ENCODE data around the gene SATB1. TPM values are rescaled to one million over a fixed set of nuclear protein-coding genes. Genes with fewer than 3 reads are reported as not detected.

SATB1 gene
- total RNA-seq, 1 experiment from 2014 or later = 1.1 TPM

DNA sequence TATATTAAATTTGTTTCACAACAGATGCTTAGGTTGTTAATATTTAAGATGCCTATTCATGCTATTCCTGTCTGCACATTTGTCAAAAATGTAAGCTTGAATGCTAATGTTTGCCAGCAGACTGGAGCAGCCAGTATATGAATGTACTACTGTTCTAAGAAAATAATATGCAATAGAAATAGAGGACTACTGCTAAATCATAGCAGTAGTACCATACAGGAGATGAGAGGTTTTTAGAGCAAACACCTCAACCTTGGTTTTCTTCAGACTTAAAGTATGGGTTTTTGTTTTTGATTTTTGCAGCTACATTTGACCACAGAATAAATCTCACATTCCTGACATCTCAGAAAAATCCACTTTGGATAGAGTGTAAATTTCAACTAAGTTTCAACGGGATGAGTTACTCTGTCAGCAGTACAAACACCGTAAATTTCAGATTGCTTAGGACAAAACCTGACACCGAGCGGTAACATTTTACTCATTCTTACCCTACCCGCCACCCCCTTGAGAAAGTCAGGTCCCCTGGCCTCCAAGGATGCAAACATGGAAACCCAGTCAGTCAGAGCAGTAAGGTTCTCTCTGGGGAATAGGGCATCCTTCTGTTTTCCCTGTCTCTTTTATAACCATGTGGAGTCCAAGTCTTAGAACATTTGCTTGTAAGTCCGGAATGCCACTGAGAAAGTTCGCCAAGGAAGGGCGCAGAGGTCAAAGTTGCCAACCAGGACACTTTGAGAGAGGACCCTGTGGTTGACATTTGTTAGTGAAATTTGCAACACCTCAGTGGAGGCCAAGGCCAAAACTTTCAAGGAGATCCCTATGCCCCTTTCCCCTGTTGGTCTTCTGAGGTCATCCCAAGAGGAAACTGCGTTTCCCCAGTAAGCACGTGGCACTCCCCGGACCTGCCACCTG is 17.9 kb upstream of the SATB1 start:
- peaks cover 58% of the 10 kb centered on the region for H3K27me3 ChIP-seq (replicated peaks)
- DNase-seq (ENCODE audit: low read depth in 1 of 2, low spot score in 2 of 2) = no peak

GRCh38 chr3:18441551-18441950 is 16.4 kb upstream of the SATB1 start:
- Histone ChIP-seq H3K4me3 (no peak overlapping the region), H3K27ac (no peak overlapping the region), H3K9me3 (replicated peaks) (no peaks in the 10 kb centered on the region), H3K36me3 (no peaks in the 10 kb centered on the region), H3K4me1 (replicated peaks) (peaks cover 7% of the 10 kb centered on the region), H3K27me3 (replicated peaks) (peaks cover 48% of the 10 kb centered on the region)
- DNase-seq (ENCODE audit: low read depth in 1 of 2, low spot score in 2 of 2) = no peak

More for the DNA sequence above, 17.9 kb upstream of the SATB1 start:
- Histone ChIP-seq H3K4me3 (no peak overlapping the region), H3K9me3 (replicated peaks) (no peaks in the 10 kb centered on the region), H3K36me3 (no peaks in the 10 kb centered on the region), H3K27ac (no peak overlapping the region), H3K4me1 (replicated peaks) (peaks cover 7% of the 10 kb centered on the region)

DNA sequence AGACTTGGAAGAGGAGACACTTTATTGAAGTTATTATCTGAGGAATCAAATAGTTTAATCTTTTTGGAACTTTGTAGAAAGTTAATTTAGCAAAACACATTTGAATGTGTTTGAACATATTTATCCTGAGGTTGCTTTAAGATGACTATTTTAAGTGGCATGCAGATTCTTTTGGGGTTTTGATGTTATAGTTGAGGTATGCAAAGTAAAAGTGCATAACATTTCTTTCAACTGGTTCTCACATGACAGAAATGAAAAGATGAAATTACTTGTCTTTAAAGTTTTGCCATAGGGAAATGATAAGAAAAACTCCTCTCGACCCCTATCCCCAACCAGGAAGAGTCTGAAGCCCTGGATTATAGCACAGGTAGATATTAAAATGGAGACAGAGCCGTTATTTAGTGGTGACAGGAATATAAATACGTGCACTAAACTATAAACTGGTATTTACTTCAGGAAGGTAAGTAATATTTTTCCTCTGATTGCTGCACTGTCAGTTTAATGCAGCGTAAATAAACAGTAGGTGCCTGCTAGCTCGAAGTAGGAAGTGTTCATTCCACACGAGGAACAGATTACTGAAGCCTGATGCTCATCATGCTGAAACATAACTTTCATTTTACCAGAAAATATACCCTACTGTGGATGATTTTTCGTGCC is 15.1 kb upstream of the SATB1 start:
- Histone ChIP-seq H3K4me3 (no peak overlapping the region), H3K36me3 (no peaks in the 10 kb centered on the region), H3K27me3 (replicated peaks) (peaks cover 39% of the 10 kb centered on the region), H3K9me3 (replicated peaks) (no peaks in the 10 kb centered on the region), H3K4me1 (replicated peaks) (peaks cover 7% of the 10 kb centered on the region), H3K27ac (no peak overlapping the region)
- no peak for DNase-seq (ENCODE audit: low read depth in 1 of 2, low spot score in 2 of 2)

DNA sequence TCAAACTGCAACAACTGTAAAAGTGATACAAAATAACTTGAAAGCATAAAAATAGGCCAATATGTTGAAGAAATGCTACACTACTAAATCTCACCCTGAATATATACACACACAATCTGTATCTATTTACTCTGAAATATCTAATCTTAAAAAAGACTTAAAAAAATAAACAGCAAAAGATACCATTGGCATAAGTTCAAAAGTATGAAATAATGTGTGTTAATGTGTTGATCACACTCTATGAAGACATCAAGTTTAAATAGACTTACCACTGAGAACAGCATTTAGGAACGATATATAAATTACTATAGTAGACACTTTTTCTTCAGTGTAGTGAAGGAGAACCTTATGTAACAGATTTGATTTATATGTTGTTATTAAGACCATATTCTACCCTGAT is 14.1 kb upstream of the SATB1 start:
- no peak for DNase-seq (ENCODE audit: low read depth in 1 of 2, low spot score in 2 of 2)
- Histone ChIP-seq H3K4me3 (no peak overlapping the region), H3K36me3 (no peaks in the 10 kb centered on the region), H3K27me3 (replicated peaks) (peaks cover 36% of the 10 kb centered on the region), H3K27ac (no peak overlapping the region), H3K9me3 (replicated peaks) (no peaks in the 10 kb centered on the region), H3K4me1 (replicated peaks) (peaks cover 4% of the 10 kb centered on the region)

DNA sequence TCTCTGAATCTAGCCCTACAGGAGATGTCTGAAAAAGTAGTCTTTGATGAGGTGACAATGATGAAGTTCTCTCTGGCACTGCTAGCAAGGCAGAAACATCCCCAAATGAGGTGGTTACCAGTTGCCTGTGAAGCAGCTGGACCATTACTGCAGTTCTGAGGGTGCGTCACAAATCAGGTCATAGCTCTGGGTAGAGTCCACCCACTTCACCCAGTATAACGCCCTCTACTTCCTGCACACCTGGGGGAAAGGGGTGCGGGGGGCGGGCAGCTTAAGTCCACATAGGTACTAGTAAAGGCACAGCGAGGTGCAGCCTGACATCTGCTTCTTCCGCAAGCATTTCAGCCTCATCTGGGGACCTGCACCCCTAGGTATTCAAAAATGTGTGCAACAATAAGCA is 13.4 kb upstream of the SATB1 start:
- H3K27ac ChIP-seq = no peak overlapping the region
- H3K4me1 ChIP-seq (replicated peaks) = no peaks in the 10 kb centered on the region
- H3K27me3 ChIP-seq (replicated peaks) = peaks cover 29% of the 10 kb centered on the region
- no peaks in the 10 kb centered on the region for H3K9me3 ChIP-seq (replicated peaks)
- DNase-seq (ENCODE audit: low read depth in 1 of 2, low spot score in 2 of 2) = no peak
- H3K4me3 ChIP-seq = no peak overlapping the region
- no peaks in the 10 kb centered on the region for H3K36me3 ChIP-seq

- H3K36me3 ChIP-seq = no peaks in the 10 kb centered on the region
- H3K4me1 ChIP-seq (replicated peaks) = no peaks in the 10 kb centered on the region
- H3K4me3 ChIP-seq = no peak overlapping the region
- no peaks in the 10 kb centered on the region for H3K9me3 ChIP-seq (replicated peaks)
- H3K27me3 ChIP-seq (replicated peaks) = peaks cover 11% of the 10 kb centered on the region
- no peak overlapping the region for H3K27ac ChIP-seq
- no peak for DNase-seq (ENCODE audit: low read depth in 1 of 2, low spot score in 2 of 2)
These were observed 11.1 kb upstream of the SATB1 start for GRCh38 chr3:18436213-18436612.

- Histone ChIP-seq H3K4me3 (no peak overlapping the region), H3K36me3 (no peaks in the 10 kb centered on the region), H3K27ac (no peak overlapping the region), H3K27me3 (replicated peaks) (no peaks in the 10 kb centered on the region), H3K4me1 (replicated peaks) (no peaks in the 10 kb centered on the region), H3K9me3 (replicated peaks) (no peaks in the 10 kb centered on the region)
- no peak for DNase-seq (ENCODE audit: low read depth in 1 of 2, low spot score in 2 of 2)
These were observed 9.6 kb upstream of the SATB1 start for GRCh38 chr3:18434711-18435110.

GRCh38 chr3:18432752-18433151 is 7.6 kb upstream of the SATB1 start:
- Histone ChIP-seq H3K4me3 (no peak overlapping the region), H3K9me3 (replicated peaks) (no peaks in the 10 kb centered on the region), H3K27ac (no peak overlapping the region), H3K4me1 (replicated peaks) (no peaks in the 10 kb centered on the region), H3K36me3 (no peaks in the 10 kb centered on the region), H3K27me3 (replicated peaks) (no peaks in the 10 kb centered on the region)
- DNase-seq (ENCODE audit: low read depth in 1 of 2, low spot score in 2 of 2) = no peak

DNA sequence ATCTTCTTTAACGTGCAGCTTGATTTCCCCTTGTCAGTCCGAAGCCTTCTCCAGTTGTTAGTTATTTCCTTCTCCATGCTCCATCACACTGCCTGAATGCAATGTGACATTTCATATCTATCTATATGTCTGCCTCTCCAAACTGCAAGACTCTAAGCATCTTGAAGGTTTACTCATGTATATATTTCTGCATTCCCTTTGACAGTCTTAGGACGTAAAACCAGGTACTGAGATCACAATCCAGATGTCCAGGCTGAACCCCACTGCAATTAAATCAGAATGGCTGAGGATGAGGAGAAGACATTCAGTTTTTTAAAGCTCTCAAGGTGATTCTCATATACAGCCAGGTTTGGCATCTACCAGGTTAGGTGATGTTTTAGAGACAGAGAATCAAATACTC is 6.1 kb upstream of the SATB1 start:
- Histone ChIP-seq H3K9me3 (replicated peaks) (no peaks in the 10 kb centered on the region), H3K4me1 (replicated peaks) (no peaks in the 10 kb centered on the region), H3K4me3 (no peak overlapping the region), H3K27me3 (replicated peaks) (peaks cover 13% of the 10 kb centered on the region), H3K36me3 (no peaks in the 10 kb centered on the region), H3K27ac (no peak overlapping the region)
- no peak for DNase-seq (ENCODE audit: low read depth in 1 of 2, low spot score in 2 of 2)

DNA sequence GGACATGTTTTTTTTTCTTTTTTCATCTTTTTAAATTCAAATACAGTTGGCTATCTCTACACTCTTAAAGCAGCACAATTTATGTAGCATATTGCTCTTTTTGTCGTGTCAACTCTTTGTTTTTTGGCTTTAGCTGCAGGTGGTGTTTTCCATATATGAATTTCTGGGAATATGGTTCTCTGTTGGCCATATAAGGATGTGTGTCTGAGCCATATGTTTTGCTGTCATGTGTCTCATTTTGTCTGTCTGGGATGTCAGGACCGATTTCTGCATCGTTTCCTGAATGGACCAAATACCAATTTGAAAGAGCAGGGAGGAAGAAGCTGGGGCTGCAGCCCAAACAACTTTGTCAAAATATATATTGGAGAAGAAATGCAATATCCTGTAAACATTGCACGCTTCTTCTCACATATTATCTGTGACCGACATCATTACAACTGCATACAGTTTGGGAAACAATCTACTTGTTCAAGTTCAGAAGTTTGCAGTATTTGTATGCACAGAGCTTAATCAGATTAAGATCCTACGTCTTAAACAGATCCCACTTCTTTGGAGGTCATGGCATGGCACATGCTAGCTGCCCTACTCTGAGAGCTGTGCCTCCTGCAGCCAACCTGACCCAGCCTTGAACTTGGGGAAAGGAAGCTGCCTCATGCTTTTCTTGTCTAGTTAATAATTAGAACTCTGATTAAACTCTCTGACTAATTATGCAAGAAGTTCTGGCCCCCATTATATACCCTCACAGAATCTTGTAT is 4.0 kb upstream of the SATB1 start:
- Histone ChIP-seq H3K27ac (no peak overlapping the region), H3K36me3 (no peaks in the 10 kb centered on the region), H3K4me3 (no peak overlapping the region), H3K4me1 (replicated peaks) (no peaks in the 10 kb centered on the region; the same call in 1 of the 2 replicates), H3K9me3 (replicated peaks) (no peaks in the 10 kb centered on the region), H3K27me3 (replicated peaks) (peaks cover 24% of the 10 kb centered on the region)
- DNase-seq (ENCODE audit: low read depth in 1 of 2, low spot score in 2 of 2) = no peak

DNA sequence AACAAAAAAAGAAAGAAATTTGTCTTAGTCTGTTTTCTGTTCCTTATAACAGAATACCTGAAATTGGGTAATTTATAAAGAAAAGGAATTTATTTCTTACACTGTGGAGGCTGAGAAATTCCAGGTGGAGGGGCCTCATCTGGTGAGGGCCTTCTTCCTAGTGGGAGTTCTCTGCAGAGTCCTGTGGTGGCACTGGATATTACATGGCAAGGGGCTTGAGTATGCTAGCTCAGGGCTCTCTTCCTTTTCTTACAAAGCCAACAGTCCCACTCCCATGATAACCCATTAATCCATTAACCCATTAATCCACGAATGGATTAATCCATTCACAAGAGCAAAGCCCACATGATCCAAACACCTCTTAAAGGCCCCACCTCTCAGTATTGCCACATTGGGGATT is 2.9 kb upstream of the SATB1 start:
- no peak overlapping the region for H3K27ac ChIP-seq
- H3K4me3 ChIP-seq = no peak overlapping the region
- no peaks in the 10 kb centered on the region for H3K36me3 ChIP-seq
- no peaks in the 10 kb centered on the region; the same call in 1 of the 2 replicates for H3K4me1 ChIP-seq (replicated peaks)
- DNase-seq (ENCODE audit: low read depth in 1 of 2, low spot score in 2 of 2) = no peak
- H3K27me3 ChIP-seq (replicated peaks) = peaks cover 28% of the 10 kb centered on the region
- H3K9me3 ChIP-seq (replicated peaks) = no peaks in the 10 kb centered on the region

DNA sequence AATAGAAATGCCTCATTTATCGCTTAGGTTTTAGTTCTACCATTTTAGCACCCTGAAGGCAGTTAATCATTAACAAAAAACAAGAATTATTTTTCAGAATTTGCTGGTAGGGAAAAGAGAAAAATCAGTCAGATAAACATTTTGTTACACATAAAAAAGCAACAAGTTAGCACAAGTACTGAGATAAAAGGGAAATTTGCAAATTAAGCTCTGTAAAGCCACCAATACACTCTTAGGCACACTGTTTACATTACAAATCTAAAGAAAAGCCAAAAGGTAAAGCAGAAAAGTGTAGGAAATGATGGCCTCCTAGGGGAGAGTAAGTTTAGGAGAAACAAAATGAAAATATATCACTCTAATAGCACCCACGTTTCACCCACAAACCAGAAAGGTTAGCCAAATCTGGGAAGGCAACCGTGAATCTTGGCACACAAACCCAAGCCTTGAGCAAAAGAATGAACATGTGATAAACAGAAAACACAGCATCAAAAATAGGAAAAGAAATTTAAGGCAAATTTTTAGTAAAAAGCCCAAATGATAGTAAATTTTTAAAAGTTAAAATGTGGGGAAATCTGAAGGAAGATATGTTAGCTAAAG is 1.6 kb upstream of the SATB1 start:
- no peaks in the 10 kb centered on the region; the same call in 1 of the 2 replicates for H3K4me1 ChIP-seq (replicated peaks)
- no peak overlapping the region for H3K4me3 ChIP-seq
- H3K27me3 ChIP-seq (replicated peaks) = peaks cover 30% of the 10 kb centered on the region
- DNase-seq (ENCODE audit: low read depth in 1 of 2, low spot score in 2 of 2) = no peak
- no peaks in the 10 kb centered on the region for H3K36me3 ChIP-seq
- no peaks in the 10 kb centered on the region for H3K9me3 ChIP-seq (replicated peaks)
- no peak overlapping the region for H3K27ac ChIP-seq

DNA sequence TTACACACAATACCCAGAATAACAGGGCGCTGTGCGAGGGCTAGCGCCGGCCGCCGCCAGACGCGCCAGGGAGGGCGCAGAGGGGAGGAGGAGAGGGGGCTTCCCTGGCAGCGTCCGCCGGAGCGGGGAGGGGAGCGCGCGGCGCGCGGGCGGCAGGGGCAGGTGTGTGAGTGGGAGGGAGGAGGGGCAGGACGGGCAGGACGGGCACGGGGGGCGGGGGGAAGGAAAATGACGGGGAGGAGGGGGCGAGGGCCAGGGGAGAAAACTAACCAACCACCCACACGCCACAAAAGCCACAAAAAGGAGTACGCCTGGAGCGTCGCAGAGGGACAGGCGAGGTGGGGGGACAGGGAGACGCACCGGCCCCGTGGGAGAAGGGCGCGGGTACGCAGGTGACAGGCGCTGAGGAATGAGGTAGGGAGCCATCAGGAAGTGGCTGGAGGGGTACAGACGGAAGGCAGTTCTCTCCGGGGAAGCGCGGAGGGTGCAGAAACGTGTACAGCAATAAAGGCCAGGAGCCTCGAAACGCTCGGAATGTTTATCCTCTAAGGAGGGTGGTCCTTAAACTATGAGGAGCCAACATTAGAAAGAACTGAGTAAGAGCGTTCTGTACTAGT is 610 bp upstream of the SATB1 start:
- no peak for DNase-seq (ENCODE audit: low read depth in 1 of 2, low spot score in 2 of 2)
- Histone ChIP-seq H3K27me3 (replicated peaks) (peaks cover 30% of the 10 kb centered on the region), H3K4me3 (peak overlapping the region; percentile 51), H3K36me3 (no peaks in the 10 kb centered on the region), H3K4me1 (replicated peaks) (no peaks in the 10 kb centered on the region; the same call in 1 of the 2 replicates), H3K27ac (no peak overlapping the region), H3K9me3 (replicated peaks) (no peaks in the 10 kb centered on the region)
